Bronchial epithelial cell (primary cell): ENCODE results near the gene ERVK3-1. TPM values are rescaled to one million over a fixed set of nuclear protein-coding genes. Genes with fewer than 3 reads are reported as not detected.
A peak's percentile ranks its signal among the peaks of the same experiment; 100 is the strongest.

Experiments used
- DNase-seq: peaks from one replicate; pipeline ENCODE4 v3.0.0-alpha.2; 2010; ENCODE audit warnings: low read depth
- FAIRE-seq: peaks from 2 replicates; lab custom pipeline; 2011; peaks lifted over from hg19 to GRCh38; lab: Jason Lieb, UNC
- H3K27me3 ChIP-seq: 2 replicates; pipeline ENCODE4 v1.5.1; 2011; ENCODE audit warnings: low read length; ENCODE audit not compliant: control insufficient read depth, insufficient read depth
- H3K36me3 ChIP-seq: 2 replicates; pipeline ENCODE4 v1.5.1; 2011; ENCODE audit warnings: low read length; ENCODE audit not compliant: control insufficient read depth, insufficient read depth
- H3K4me3 ChIP-seq: 2 replicates; pipeline ENCODE4 v1.5.1; 2011; ENCODE audit warnings: mild to moderate bottlenecking, low read depth, low read length, control low read depth
- CTCF ChIP-seq: IDR thresholded peaks from 2 replicates; pipeline ENCODE4 v1.5.1; 2011; ENCODE audit warnings: mild to moderate bottlenecking, moderate library complexity, low read length, control low read depth, inconsistent platforms; ENCODE audit not compliant: insufficient read depth, severe bottlenecking
- total RNA-seq: library from RNA; depleted of rRNA; stranded (reverse); fragments of >200 nt; gene quantifications from 2 replicates; pipeline ENCODE4 v1.2.1, GENCODE V29; 2014

Gene ERVK3-1
- total RNA-seq, 1 donor from 2014 or later = 59.2 TPM

GRCh38 chr19:58335630-58336029, 30.5 kb downstream of the ERVK3-1 start:
- no peak for TF ChIP-seq CTCF
- DNase-seq (no peak), FAIRE-seq (no peak)
- Histone ChIP-seq H3K27me3 (no peaks in the 10 kb centered on the region), H3K36me3 (peaks cover 11% of the 10 kb centered on the region), H3K4me3 (no peak overlapping the region)

- H3K27me3 ChIP-seq = no peaks in the 10 kb centered on the region
- DNase-seq (no peak), FAIRE-seq (no peak)
- H3K4me3 ChIP-seq = no peak overlapping the region
- no peak for TF ChIP-seq CTCF
- peaks cover 11% of the 10 kb centered on the region for H3K36me3 ChIP-seq
Observed at GRCh38 chr19:58336216-58336615, 31.0 kb downstream of the ERVK3-1 start.

GRCh38 chr19:58336820-58337219, 31.6 kb downstream of the ERVK3-1 start:
- no peaks in the 10 kb centered on the region for H3K27me3 ChIP-seq
- no peak for TF ChIP-seq CTCF
- peaks cover 11% of the 10 kb centered on the region for H3K36me3 ChIP-seq
- H3K4me3 ChIP-seq = no peak overlapping the region
- DNase-seq (no peak), FAIRE-seq (no peak)

- DNase-seq = no peak
- no peak for TF ChIP-seq CTCF
- FAIRE-seq = no peak
- H3K4me3 ChIP-seq = no peak overlapping the region
- H3K27me3 ChIP-seq = no peaks in the 10 kb centered on the region
- H3K36me3 ChIP-seq = peaks cover 11% of the 10 kb centered on the region
Observed at GRCh38 chr19:58338336-58338735, 33.2 kb downstream of the ERVK3-1 start.

- peaks cover 11% of the 10 kb centered on the region for H3K36me3 ChIP-seq
- FAIRE-seq = no peak
- DNase-seq = no peak
- no peak for TF ChIP-seq CTCF
- H3K4me3 ChIP-seq = no peak overlapping the region
- no peaks in the 10 kb centered on the region for H3K27me3 ChIP-seq
Observed at GRCh38 chr19:58338825-58339558, 33.8 kb downstream of the ERVK3-1 start.

- Histone ChIP-seq H3K36me3 (no peaks in the 10 kb centered on the region), H3K4me3 (no peak overlapping the region), H3K27me3 (peaks cover 6% of the 10 kb centered on the region)
- FAIRE-seq (peak; percentile 18), DNase-seq (no peak)
- TF ChIP-seq CTCF = no peak
Observed at GRCh38 chr19:58345558-58345957, 40.4 kb downstream of the ERVK3-1 start.
